ENCODE data around the gene CRTC2. TPM values are rescaled to one million over a fixed set of nuclear protein-coding genes. Genes with fewer than 3 reads are reported as not detected.

Gene CRTC2
- total and polyA plus RNA-seq, 9 of the 15 experiments (the other 6 are each of a cell fraction or from before 2014, with no cell fraction given), result 2.7 to 26.4 (median 10.2) TPM

- TF ChIP-seq PATZ1 (CRISPR knock-in tag; IDR thresholded peaks at IDR 0.05; ENCODE audit: borderline replicate concordance) (no peak), ZNF175 (CRISPR knock-in tag; IDR thresholded peaks at IDR 0.05; ENCODE audit: low read depth) (0 out of 2 replicates have a peak, but pooled peaks have one; percentile 3), SNRNP70 (optimal IDR thresholded peaks at IDR 0.05; ENCODE audit: low read depth, low read length) (no peak), ZNF785 (CRISPR knock-in tag; IDR thresholded peaks at IDR 0.05) (no peak), ZNF518B (CRISPR knock-in tag; IDR thresholded peaks at IDR 0.05) (no peak), ZBTB49 (CRISPR knock-in tag; IDR thresholded peaks at IDR 0.05; ENCODE audit: borderline replicate concordance) (no peak), ZNF551 (CRISPR knock-in tag; IDR thresholded peaks at IDR 0.05) (no peak), BRF2 (IDR thresholded peaks at IDR 0.05; ENCODE audit: borderline replicate concordance, insufficient read depth, insufficient read length) (no peak), GTF2F1 (IDR thresholded peaks at IDR 0.05; ENCODE audit: low read depth, low read length) (peak; percentile 58; the same call in 1 of the 2 replicates), ESRRB (CRISPR knock-in tag; IDR thresholded peaks at IDR 0.05; ENCODE audit: borderline replicate concordance) (no peak), CBX2 (IDR thresholded peaks at IDR 0.05; ENCODE audit: insufficient read depth, low read length, poor library complexity, severe bottlenecking) (no peak), ETV6 (IDR thresholded peaks at IDR 0.05; ENCODE audit: borderline replicate concordance in 1 of 2, low read depth in 2 of 2, low read length in 1 of 2) (no peak), ETV6 (CRISPR knock-in tag; IDR thresholded peaks at IDR 0.05; ENCODE audit: borderline replicate concordance) (no peak; the same call in 1 of the 2 replicates)
- TF ChIP-seq, protein P1, sequence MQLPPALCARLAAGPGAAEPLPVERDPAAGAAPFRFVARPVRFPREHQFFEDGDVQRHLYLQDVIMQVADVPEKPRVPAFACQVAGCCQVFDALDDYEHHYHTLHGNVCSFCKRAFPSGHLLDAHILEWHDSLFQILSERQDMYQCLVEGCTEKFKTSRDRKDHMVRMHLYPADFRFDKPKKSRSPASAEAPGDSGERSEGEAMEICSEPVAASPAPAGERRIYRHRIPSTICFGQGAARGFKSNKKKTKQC (CRISPR knock-in tag; IDR thresholded peaks at IDR 0.05), result 0 out of 2 replicates have a peak, but pooled peaks have one; percentile 24
These were observed 8.9 kb upstream of the CRTC2 start, which contains the start of gene CREB3L4 (continued) for GRCh38 chr1:153967107-153967999.

All from K562 (cell line).